ENCODE measurements around the gene DIP2B.

DNA sequence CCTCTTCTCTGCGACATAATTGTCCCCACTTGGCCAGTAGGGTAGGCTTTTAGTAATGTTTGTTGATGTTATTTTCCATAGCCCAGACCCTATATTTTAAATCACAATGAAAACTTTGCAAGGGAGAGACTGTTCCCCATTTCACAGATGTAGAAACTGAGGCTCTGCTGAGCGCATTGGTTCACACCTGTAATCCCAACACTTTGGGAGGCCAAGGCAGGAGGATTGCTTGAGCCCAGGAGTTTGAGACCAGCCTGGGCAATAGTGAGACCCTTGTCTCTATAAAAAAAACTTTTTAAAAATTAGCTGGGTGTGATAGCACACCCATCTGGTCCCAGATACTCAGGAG lies 114.8 kb downstream of the DIP2B start:
- TF ChIP-seq ZNF274 (IDR thresholded peaks at IDR 0.05; ENCODE audit: low read depth, low read length) (no peak), YY1 (IDR thresholded peaks at IDR 0.05; ENCODE audit: insufficient read depth, insufficient read length) (no peak), SUZ12 (IDR thresholded peaks at IDR 0.05; ENCODE audit: extremely low read depth, insufficient read depth, insufficient read length) (no peak)
